ENCODE measurements around the gene OR10A4.

DNA sequence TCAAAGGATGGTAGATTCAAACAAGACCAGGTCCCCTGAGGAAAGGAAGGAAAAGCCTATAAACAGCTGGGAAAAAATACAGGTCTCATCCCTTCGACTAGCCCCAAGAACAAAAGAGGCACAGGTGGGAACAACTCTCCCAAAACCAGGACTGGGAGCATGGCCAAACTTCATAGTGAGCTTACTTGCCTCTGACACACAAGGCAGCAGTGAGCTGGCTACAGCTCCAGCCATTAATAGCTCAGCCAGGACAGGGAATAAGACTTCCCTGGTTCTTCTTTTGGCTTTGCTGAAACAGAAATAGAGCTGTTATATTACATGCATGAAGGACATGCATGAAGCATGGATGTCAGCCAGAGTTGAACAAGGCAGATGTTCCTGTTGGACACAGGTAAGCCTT lies 13.5 kb upstream of the OR10A4 start, which contains the start of gene OR10A2:
- TF ChIP-seq, protein P1, sequence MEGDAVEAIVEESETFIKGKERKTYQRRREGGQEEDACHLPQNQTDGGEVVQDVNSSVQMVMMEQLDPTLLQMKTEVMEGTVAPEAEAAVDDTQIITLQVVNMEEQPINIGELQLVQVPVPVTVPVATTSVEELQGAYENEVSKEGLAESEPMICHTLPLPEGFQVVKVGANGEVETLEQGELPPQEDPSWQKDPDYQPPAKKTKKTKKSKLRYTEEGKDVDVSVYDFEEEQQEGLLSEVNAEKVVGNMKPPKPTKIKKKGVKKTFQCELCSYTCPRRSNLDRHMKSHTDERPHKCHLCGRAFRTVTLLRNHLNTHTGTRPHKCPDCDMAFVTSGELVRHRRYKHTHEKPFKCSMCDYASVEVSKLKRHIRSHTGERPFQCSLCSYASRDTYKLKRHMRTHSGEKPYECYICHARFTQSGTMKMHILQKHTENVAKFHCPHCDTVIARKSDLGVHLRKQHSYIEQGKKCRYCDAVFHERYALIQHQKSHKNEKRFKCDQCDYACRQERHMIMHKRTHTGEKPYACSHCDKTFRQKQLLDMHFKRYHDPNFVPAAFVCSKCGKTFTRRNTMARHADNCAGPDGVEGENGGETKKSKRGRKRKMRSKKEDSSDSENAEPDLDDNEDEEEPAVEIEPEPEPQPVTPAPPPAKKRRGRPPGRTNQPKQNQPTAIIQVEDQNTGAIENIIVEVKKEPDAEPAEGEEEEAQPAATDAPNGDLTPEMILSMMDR (conservative IDR thresholded peaks at IDR 0.05 in 1 of 2, IDR thresholded peaks at IDR 0.05 in 1 of 2; ENCODE audit: extremely low read depth in 1 of 2, insufficient read depth in 1 of 2, low read depth in 1 of 2, low read length in 2 of 2), result no peak
- no peak for TF ChIP-seq EZH2 (IDR thresholded peaks at IDR 0.05; ENCODE audit: borderline replicate concordance, low read length)
